ENCODE results near the gene MEGF11.

The MEGF11 gene

GRCh38 chr15:65994832-65995231, 258.7 kb downstream of the MEGF11 start:
- no peaks in the 10 kb centered on the region for H3K9me3 Mint-ChIP-seq
- no peaks in the 10 kb centered on the region for H3K36me3 Mint-ChIP-seq (ENCODE audit: low read depth)
- no peak overlapping the region for H3K27ac Mint-ChIP-seq
- TF ChIP-seq CTCF (IDR thresholded peaks at IDR 0.05) = no peak
- no peak for DNase-seq
- H3K4me3 Mint-ChIP-seq = no peak overlapping the region
- peaks cover 46% of the 10 kb centered on the region for H3K27me3 Mint-ChIP-seq (ENCODE audit: low read depth, poor library complexity)
- peaks cover 73% of the 10 kb centered on the region for H3K4me1 Mint-ChIP-seq

GRCh38 chr15:65993762-65994161, 259.8 kb downstream of the MEGF11 start:
- Mint-ChIP-seq H3K27ac (no peak overlapping the region), H3K36me3 (ENCODE audit: low read depth) (no peaks in the 10 kb centered on the region), H3K4me3 (peak overlapping the region; percentile 13), H3K9me3 (no peaks in the 10 kb centered on the region), H3K27me3 (ENCODE audit: low read depth, poor library complexity) (peaks cover 44% of the 10 kb centered on the region), H3K4me1 (peaks cover 70% of the 10 kb centered on the region)
- TF ChIP-seq CTCF (IDR thresholded peaks at IDR 0.05) = no peak
- no peak for DNase-seq

- no peak for TF ChIP-seq CTCF (IDR thresholded peaks at IDR 0.05)
- Mint-ChIP-seq H3K9me3 (no peaks in the 10 kb centered on the region), H3K27ac (no peak overlapping the region), H3K36me3 (ENCODE audit: low read depth) (no peaks in the 10 kb centered on the region), H3K27me3 (ENCODE audit: low read depth, poor library complexity) (peaks cover 44% of the 10 kb centered on the region), H3K4me3 (no peak overlapping the region), H3K4me1 (peaks cover 65% of the 10 kb centered on the region)
- DNase-seq = peak; percentile 34
Measured at GRCh38 chr15:65993236-65993635, 260.3 kb downstream of the MEGF11 start.

- Mint-ChIP-seq H3K27me3 (ENCODE audit: low read depth, poor library complexity) (peaks cover 56% of the 10 kb centered on the region), H3K4me1 (peaks cover 52% of the 10 kb centered on the region)
Measured at GRCh38 chr15:65991721-65992483, 261.6 kb downstream of the MEGF11 start.

GRCh38 chr15:65990298-65990981, 263.1 kb downstream of the MEGF11 start:
- no peak overlapping the region for H3K27ac Mint-ChIP-seq
- peaks cover 53% of the 10 kb centered on the region for H3K27me3 Mint-ChIP-seq (ENCODE audit: low read depth, poor library complexity)
- no peaks in the 10 kb centered on the region for H3K36me3 Mint-ChIP-seq (ENCODE audit: low read depth)
- DNase-seq = no peak
- peaks cover 41% of the 10 kb centered on the region for H3K4me1 Mint-ChIP-seq
- no peak overlapping the region for H3K4me3 Mint-ChIP-seq
- H3K9me3 Mint-ChIP-seq = no peaks in the 10 kb centered on the region
- no peak for TF ChIP-seq CTCF (IDR thresholded peaks at IDR 0.05)

More at GRCh38 chr15:65991721-65992483, 261.6 kb downstream of the MEGF11 start:
- H3K36me3 Mint-ChIP-seq (ENCODE audit: low read depth) = no peaks in the 10 kb centered on the region
- no peak overlapping the region for H3K27ac Mint-ChIP-seq
- TF ChIP-seq CTCF (IDR thresholded peaks at IDR 0.05) = no peak
- H3K9me3 Mint-ChIP-seq = no peaks in the 10 kb centered on the region
- no peak overlapping the region for H3K4me3 Mint-ChIP-seq
- no peak for DNase-seq

Data from nephron progenitor cell (in vitro differentiated cells).